GM19239 (cell line): ENCODE measurements around the gene BLMH.
"Not testable (repeated sequence)": the region's sequence is repeated elsewhere in the genome, so short reads cannot be mapped to it uniquely, and the experiment has no call there.

Source experiments
- DNase-seq: peaks from one replicate; pipeline ENCODE4 v3.0.0; 2011; ENCODE audit warnings: low spot score; ENCODE audit not compliant: insufficient read length
- FAIRE-seq: peaks from 2 replicates; lab custom pipeline; 2011; peaks lifted over from hg19 to GRCh38; lab: Jason Lieb, UNC

The BLMH gene

DNA sequence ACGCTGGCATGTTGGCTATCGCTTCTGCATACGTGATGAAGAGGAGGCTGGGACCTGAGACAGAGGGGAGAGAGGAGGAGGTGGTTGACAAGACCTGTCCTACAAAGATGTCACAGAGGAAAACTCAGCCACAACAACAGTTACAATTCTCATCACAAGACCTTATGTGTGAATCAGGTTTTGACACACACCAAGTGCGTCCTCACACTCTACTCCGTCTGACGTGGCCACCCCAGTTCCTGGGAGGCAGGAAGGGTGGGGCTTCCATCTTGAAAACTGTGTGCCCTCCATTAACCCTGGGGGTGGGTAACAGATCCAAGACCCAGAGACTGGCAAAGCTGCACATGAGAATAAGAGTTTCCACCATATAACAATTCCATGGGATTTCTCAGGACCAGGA, 80.4 kb downstream of the BLMH start:
- no peak for DNase-seq
- FAIRE-seq = no peak

DNA sequence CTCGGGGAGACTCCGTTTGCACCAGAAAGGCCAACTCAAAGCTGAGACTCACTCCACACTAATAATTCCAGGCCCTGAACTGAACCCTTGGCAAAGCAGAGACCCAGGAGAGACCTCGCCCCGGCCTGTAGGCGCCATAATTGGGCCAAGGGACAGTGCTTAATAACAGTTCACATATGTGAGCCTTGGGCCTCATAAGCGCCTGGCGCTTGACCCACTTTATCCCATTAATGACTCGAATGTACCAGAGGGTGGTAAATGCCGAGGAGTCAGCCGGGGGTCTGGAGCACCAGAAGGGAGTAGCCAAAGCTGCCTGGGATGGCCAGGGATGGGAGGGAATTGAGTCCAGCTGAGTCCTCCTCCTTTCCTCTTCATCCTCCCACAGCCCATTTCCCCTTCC, 80.8 kb downstream of the BLMH start:
- no peak for DNase-seq
- FAIRE-seq = no peak

DNA sequence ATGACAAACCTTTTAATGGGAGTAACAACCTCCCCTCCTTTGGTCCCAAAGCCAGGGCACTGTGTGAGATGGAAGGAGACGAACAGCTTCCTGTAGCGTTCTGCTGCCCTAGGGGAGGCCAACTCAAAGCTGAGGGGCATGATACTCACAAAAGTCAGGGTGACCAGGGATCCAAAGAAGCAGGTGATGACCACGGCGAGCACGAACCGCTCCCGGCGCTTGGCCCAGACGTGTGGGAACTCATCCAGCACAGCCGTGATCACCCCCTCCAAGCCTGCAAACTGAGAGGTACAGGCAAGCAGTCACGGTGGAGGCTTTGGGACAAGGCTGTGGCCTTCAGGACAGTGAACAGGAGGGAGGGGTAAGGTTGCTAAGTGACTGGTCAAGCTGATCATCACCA, 81.4 kb downstream of the BLMH start:
- FAIRE-seq (no peak), DNase-seq (no peak)

DNA sequence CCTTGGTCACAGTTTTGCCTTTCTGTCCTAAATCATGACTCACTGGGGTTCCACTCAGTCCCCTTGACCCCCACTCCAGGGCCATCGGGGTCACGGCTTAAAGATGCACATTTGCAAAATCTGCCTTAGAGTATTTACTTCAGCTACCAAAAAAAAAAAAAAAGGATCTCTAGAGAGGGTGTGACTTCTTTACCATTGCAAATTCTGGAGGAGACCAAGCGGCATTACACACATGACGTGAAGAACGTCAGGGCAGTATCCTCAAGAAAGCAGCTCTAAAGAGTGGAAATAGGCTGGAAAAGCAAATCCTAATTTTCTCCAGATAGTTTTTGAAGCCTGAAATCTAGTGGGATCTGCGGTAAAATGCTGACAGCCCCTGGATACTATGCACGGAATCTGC, 81.8 kb downstream of the BLMH start:
- no peak for FAIRE-seq

DNA sequence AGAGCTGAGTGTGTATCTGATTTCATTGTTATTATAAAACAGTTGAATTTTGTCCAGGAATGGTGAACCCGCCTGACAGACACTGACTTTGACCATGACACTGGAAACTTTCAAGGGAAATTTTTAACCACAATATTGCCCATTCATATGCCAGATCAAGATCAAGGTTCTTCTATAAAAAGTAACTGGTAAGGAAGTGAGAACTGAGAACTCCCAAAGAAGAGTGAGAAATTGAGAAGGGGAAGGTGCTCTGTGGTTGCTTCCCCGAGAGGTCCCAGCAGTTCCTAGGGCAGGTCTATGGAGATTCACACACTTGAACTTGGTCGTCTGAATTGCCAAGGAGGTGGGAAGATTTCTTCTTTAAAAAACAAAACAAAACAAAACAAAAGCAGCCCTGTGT, 83.5 kb downstream of the BLMH start:
- DNase-seq = no peak
- peak; percentile 76 for FAIRE-seq

More for the DNA sequence above, 81.8 kb downstream of the BLMH start:
- no peak for DNase-seq

DNA sequence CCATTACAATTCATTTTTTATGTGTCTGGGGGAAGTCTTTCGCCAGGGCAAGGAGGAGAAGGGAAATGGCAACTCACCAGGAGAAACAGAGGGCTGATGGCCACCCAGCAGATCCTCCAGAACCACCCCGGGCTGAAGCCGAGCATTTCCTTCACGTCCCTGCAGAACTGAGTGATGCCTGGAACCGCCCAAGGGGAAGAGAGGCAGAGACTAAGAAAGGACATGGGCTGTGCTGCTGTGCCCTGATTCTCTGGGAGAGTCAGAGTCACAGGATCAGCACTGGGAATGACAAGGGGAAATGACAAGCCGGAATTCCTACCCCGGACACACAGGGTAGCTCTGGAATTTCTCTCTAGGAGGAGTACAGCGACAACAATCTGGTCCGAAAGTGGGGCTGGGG, 84.1 kb downstream of the BLMH start:
- FAIRE-seq (no peak), DNase-seq (no peak)

DNA sequence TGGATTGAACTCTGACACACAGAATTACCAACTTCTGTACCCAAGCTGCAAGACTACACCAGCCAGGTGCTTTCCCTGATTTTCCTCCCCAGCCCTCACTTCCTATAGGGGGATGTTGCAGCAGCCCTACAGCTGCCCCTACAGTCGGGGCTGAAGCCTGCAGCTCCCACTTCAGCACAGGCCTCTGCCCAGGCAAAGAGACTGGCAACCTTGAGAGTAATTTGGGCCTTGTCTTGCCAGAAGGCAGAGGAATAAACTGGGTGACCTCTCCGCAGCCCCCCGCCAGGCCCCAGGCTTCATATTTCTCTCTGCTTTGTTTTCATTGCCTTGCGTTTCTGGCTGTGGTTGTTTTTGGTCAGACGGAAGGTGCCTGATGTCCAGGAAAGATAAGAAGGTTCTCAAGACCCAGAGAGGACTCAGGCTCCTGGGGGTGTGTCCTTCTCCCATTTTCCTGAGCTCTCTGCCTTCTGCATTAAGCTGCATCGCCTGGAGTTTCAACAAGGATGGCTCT, 88.2 kb downstream of the BLMH start:
- DNase-seq = no peak
- no peak for FAIRE-seq

DNA sequence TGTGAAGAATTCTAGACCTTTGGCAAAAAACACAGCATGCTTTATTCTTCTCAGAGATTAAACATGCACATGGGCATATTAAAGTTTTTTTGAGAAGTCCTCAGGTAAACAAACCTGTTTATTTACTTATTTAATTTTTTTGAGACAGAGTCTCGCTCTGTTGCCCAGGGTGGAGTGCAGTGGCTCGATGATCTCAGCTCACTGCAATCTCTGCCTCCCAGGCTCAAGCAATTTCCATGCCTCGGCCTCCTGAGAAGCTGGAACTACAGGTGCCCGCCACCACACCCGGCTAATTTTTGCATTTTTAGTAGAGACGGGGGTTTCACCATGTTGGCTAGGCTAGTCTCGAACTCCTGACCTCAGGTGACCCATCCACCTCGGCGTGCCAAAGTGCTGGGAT, 91.1 kb downstream of the BLMH start:
- DNase-seq, FAIRE-seq: not testable (repeated sequence)

DNA sequence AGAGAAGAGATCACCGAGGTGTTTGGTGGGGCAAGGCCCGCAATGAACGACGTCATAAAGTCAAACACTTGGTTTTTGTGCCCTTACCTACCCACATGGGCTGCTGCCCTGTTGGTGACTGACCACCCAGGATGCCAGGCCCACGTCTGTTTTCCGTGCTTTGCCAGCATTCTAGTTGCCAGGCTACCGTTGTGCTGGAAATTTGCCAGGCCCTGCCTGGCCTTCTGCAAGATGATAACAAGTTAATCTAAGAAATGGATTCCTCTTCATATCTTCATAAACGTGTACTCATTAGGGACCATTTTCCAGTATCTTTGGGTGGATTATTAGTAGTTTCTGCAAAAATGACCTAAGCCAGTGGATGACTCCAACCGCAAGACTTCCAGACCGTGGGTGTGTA, 91.6 kb downstream of the BLMH start:
- no peak for DNase-seq
- no peak for FAIRE-seq

DNA sequence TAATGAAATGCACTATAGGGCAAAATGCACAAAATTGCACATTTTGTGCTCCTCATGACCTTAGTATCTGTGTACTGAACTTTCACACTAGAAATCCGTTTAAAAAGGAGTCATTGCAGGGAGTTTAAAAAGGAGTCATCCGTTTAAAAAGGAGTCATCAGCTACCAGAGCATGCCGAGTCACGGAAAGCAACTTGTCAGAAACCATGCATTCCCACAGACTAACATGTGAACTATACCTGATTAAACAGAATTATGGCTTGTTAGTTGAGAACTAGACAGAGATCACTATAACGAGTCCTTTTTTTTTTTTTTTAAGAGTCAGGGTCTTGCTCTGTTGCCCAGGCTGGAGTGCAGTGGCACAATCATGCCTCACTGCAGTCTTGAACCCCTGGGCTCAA, 92.1 kb downstream of the BLMH start:
- DNase-seq (no peak), FAIRE-seq (no peak)
